Ascending aorta (tissue), 2 donors: ENCODE data around the gene AMH. TPM values are rescaled to one million over a fixed set of nuclear protein-coding genes. Genes with fewer than 3 reads are reported as not detected.
A peak's percentile ranks its signal among the peaks of the same experiment; 100 is the strongest.

Experiments used
- DNase-seq, 2 donors: peaks; one replicate each; pipeline ENCODE4 v3.0.0-alpha.2; 2019; ENCODE audit warnings: low spot score in 2 of 2
- H3K27ac ChIP-seq, 2 donors: fragments of 200-600 bp; sonication (generic); one replicate each; pipeline ENCODE4 v1.5.1; 2016 to 2017; ENCODE audit warnings: mild to moderate bottlenecking in 1 of 2
- H3K27me3 ChIP-seq: fragments of 200-600 bp; sonication (generic); one replicate; pipeline ENCODE4 v1.5.1; 2017
- H3K36me3 ChIP-seq, 2 donors: fragments of 200-600 bp; sonication (generic); one replicate each; pipeline ENCODE4 v1.5.1; 2016
- H3K4me1 ChIP-seq, 2 donors: fragments of 200-600 bp; sonication (generic); one replicate each; pipeline ENCODE4 v1.5.1; 2016 to 2017; ENCODE audit warnings: mild to moderate bottlenecking in 1 of 2
- H3K4me3 ChIP-seq, 2 donors: fragments of 200-600 bp; sonication (generic); one replicate each; pipeline ENCODE4 v1.5.1; 2016 to 2017; ENCODE audit warnings: mild to moderate bottlenecking in 1 of 2
- H3K9me3 ChIP-seq, 2 donors: fragments of 200-600 bp; sonication (generic); one replicate each; pipeline ENCODE4 v1.5.1; 2016
- intact Hi-C: fragments of 100-400 bp; cut with DNase I; formaldehyde crosslinking; loops from one replicate; pipeline ENCODE4 v1.15.1; 2023
- total RNA-seq: library from RNA; depleted of rRNA; stranded (reverse); fragments of >200 nt; gene quantifications from one replicate; pipeline ENCODE4 v1.1.0, GENCODE V29; 2016
- TF ChIP-seq, protein P1 (sequence below), 3 experiments: fragments of 200-600 bp in 2 of 3; fragments of 450-650 bp in 1 of 3; sonication (generic) in 2 of 3; IDR thresholded peaks; one replicate each; pipeline ENCODE4 v1.5.1; 2016 to 2019; ENCODE audit warnings: antibody characterized with exemption in 3 of 3, mild to moderate bottlenecking in 1 of 3, moderate library complexity in 1 of 3

The AMH gene
- total RNA-seq, 1 donor from 2014 or later: not detected

DNA sequence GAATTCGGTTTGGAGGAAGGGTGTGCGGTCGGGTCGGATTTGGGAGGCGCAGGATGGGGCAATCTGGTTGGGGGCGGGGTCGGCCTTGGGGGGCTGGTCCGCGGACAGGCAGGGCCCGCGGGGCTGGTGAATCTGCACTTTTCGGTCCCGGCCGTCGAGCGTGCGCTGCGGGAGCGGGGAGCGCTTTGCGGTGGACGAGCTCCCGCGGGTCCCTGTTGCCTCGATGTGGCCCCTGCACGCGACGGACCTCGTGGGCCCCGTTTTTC is 21.0 kb downstream of the AMH start:
- Histone ChIP-seq H3K4me3 (peak overlapping the region; percentile 95 to 96), H3K27me3 (no peaks in the 10 kb centered on the region), H3K4me1 (peaks cover 17 to 45% of the 10 kb centered on the region in 2 donors), H3K27ac (peak overlapping the region; percentile 99 to 100), H3K36me3 (peaks cover 19 to 20% of the 10 kb centered on the region in 2 donors), H3K9me3 (no peaks in the 10 kb centered on the region)
- TF ChIP-seq, protein P1, sequence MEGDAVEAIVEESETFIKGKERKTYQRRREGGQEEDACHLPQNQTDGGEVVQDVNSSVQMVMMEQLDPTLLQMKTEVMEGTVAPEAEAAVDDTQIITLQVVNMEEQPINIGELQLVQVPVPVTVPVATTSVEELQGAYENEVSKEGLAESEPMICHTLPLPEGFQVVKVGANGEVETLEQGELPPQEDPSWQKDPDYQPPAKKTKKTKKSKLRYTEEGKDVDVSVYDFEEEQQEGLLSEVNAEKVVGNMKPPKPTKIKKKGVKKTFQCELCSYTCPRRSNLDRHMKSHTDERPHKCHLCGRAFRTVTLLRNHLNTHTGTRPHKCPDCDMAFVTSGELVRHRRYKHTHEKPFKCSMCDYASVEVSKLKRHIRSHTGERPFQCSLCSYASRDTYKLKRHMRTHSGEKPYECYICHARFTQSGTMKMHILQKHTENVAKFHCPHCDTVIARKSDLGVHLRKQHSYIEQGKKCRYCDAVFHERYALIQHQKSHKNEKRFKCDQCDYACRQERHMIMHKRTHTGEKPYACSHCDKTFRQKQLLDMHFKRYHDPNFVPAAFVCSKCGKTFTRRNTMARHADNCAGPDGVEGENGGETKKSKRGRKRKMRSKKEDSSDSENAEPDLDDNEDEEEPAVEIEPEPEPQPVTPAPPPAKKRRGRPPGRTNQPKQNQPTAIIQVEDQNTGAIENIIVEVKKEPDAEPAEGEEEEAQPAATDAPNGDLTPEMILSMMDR (IDR thresholded peaks at IDR 0.05): no peak
- no peak for DNase-seq
- intact Hi-C loops: loop anchor here (2.0 kb wide), 1 partner anchor 59 kb away; the partner anchor contains the start of genes LSM7 and SPPL2B

DNA sequence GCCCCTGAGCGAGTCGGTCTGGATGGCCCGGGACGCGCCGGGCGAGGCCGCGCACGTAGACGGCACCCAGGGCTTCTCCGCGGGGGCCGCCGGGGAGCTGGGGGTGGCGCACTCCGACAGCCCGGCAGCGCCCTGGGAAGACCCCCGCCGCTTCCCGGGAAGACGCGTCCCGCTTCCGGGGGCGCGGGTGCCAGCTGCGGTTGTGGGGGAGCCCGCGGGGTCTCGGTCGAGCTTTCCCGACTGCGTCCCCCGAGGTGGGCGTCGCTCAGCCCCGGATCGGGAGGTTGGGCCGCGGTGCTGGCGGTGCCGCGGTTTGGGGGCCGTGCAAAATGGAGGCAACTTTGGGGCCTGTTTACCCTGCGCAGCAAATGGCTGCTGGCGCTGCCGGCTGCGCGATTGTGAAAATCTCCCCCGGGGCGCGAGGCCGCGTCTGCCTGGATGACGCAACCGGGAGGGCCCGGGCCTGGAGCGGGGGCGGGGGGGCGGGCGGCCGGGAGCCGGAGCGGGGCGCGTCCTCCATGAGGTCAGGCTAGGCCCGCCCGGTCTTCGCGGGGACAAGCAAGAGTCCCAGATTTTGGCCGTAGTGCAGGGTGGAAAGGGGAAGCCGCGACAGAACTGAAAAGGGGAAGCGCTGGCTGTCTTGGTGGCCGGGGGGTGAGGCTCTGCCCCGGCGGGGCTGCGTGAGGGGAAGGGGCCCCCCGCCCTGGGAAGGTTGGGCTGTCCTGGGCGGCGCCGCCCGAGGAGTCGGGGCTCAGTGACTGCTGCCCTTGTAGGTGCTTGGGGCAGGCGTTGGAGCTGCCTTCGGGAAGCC is 21.5 kb downstream of the AMH start:
- Histone ChIP-seq H3K4me1 (peaks cover 17 to 48% of the 10 kb centered on the region in 2 donors), H3K27ac (peak overlapping the region; percentile 99 to 100), H3K4me3 (peak overlapping the region; percentile 95 to 96), H3K9me3 (no peaks in the 10 kb centered on the region), H3K36me3 (peaks cover 19 to 25% of the 10 kb centered on the region in 2 donors), H3K27me3 (no peaks in the 10 kb centered on the region)
- DNase-seq: peak; percentile 62 to 93
- intact Hi-C loops: loop anchor here (2.0 kb wide), 1 partner anchor 58 kb away; the partner anchor contains the start of genes LSM7 and SPPL2B
- TF ChIP-seq, protein P1 (IDR thresholded peaks at IDR 0.05): no peak

DNA sequence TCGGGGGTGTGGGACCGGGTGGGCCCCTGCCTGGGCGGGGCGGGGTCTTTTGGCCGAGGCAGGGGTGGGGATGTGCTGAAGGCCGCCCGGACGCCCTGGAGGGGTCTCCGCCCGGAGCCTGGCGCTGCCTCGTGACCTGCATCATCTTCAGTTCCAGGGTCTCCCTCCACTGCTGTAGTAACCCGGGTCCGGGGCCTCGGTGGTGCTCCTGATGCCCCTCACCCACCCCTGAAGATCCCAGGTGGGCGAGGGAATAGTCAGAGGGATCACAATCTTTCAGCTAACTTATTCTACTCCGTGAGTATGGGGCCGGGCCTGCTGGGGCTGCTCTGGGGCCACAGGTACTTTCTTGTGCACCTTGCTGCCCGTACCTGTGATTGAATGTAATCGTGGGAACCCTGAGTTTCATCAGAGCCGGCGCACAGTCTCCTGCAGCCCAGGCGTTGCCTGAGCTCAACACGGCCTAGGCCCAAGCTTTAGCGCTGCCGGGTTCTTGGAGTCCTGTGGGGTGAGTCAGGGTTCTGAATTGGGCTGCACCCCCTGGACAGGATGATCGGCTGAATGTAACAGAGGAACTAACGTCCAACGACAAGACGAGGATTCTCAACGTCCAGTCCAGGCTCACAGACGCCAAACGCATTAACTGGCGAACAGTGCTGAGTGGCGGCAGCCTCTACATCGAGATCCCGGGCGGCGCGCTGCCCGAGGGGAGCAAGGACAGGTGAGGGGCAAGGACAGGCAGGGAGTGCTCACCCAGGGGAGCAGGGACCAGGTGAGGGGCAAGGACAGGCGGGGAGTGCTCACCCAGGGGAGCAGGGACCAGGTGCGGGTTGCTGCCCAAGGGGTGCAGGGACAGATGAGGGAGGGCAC is 22.3 kb downstream of the AMH start:
- peak in 1 of 2 donors; percentile 75 for DNase-seq
- no peaks in the 10 kb centered on the region for H3K9me3 ChIP-seq
- peak overlapping the region; percentile 95 to 96 for H3K4me3 ChIP-seq
- H3K4me1 ChIP-seq: peaks cover 22 to 46% of the 10 kb centered on the region in 2 donors
- H3K27me3 ChIP-seq: no peaks in the 10 kb centered on the region
- intact Hi-C loops: loop anchor here (2.0 kb wide), 1 partner anchor 57 kb away; the partner anchor contains the start of genes LSM7 and SPPL2B
- peaks cover 24 to 32% of the 10 kb centered on the region in 2 donors for H3K36me3 ChIP-seq
- TF ChIP-seq, protein P1 (IDR thresholded peaks at IDR 0.05): no peak
- peak overlapping the region; percentile 99 to 100 for H3K27ac ChIP-seq

DNA sequence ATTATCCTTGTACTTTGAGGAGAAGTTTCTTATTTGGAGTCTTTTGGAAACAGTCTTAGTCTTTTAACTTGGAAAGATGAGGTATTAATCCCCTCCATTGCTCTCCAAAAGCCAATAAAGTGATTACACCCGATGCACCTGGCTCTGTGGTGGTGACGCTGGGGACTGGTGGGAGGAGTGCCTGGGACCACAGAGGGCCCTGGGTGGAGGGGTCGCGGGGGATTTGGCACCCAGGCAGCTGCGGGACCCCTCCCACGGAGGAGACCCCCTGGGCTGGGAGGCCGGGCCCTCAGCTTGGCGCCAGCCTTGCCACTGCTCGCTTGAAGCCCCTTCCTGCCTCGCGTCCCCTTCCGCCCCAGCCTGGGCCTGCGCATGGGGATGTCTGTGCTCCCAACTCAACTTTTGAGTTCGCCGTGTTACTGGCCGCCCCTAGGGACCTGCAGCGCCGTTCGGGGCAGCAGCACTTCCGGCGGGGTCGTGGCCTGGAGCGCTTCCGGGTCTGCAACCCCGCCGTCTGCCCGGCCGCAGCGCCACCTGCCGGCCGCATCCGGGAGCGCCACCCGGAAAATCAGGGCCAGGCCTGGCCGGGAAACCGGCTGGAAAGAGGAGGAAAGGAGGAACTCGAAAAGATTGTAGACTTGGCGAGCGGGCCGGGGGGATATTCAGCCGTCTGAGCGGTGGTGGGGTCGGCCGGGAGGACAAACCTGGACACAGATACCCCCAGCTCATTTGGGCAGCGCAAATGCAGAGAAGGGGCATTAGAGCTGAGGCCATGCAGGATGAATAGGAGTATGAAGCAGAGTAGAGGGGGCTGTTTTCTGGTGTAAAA is 24.4 kb downstream of the AMH start:
- Histone ChIP-seq H3K36me3 (peaks cover 26 to 34% of the 10 kb centered on the region in 2 donors), H3K27me3 (no peaks in the 10 kb centered on the region), H3K9me3 (no peaks in the 10 kb centered on the region), H3K27ac (peak overlapping the region; percentile 62 to 82), H3K4me3 (peak overlapping the region; percentile 8 to 53), H3K4me1 (peaks cover 22 to 34% of the 10 kb centered on the region in 2 donors)
- TF ChIP-seq, protein P1 (IDR thresholded peaks at IDR 0.05): peak; percentile 97 to 99 (median 97)
- peak in 1 of 2 donors; percentile 86 for DNase-seq
- intact Hi-C loops: loop anchor here (1.0 kb wide), 2 partner anchors 37 to 117 kb away; partner anchors contain the start of genes PLEKHJ1 and SF3A2
